ENCODE results near the gene NTF3.

DNA sequence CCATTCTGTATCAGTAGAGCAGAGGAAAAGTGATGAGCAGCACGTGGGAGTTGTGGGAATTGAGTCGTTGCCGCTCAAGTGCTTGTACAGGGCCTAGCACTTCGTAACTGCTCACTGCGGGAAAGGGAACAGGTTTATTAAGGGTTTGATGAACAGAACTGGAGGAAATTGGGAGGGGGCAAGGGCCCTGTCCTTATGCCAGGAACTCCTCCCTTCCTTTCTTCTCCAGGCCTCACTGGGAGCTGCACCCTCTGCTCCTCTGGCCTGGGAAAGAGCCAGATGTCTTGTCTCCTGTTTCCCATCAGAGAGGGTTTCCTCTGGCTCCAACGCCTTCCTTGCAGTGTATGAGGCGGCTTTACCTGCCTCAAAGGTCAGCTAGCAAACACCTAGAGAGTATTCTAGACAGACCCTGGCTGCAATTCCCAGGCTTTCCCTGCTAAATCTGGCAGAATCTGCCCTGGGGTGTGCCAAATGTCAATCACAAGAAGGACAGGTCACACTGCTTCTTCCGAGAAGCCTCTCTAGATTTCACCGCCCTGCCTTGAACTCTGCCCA lies 78.4 kb downstream of the NTF3 start:
- TF ChIP-seq, protein P1, sequence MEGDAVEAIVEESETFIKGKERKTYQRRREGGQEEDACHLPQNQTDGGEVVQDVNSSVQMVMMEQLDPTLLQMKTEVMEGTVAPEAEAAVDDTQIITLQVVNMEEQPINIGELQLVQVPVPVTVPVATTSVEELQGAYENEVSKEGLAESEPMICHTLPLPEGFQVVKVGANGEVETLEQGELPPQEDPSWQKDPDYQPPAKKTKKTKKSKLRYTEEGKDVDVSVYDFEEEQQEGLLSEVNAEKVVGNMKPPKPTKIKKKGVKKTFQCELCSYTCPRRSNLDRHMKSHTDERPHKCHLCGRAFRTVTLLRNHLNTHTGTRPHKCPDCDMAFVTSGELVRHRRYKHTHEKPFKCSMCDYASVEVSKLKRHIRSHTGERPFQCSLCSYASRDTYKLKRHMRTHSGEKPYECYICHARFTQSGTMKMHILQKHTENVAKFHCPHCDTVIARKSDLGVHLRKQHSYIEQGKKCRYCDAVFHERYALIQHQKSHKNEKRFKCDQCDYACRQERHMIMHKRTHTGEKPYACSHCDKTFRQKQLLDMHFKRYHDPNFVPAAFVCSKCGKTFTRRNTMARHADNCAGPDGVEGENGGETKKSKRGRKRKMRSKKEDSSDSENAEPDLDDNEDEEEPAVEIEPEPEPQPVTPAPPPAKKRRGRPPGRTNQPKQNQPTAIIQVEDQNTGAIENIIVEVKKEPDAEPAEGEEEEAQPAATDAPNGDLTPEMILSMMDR (IDR thresholded peaks at IDR 0.05) = no peak
- TF ChIP-seq POLR2A (IDR thresholded peaks at IDR 0.05) (no peak), POLR2AphosphoS5 (IDR thresholded peaks at IDR 0.05) (no peak)

Measured in prostate gland (tissue), 2 donors.